NCI-H2107 treated with DMSO at 0.1 percent for 48 hours (cell line): Measurements from ENCODE around the gene FTSJ3.
"Not testable (repeated sequence)": the region's sequence is repeated elsewhere in the genome, so short reads cannot be mapped to it uniquely, and the experiment has no call there.

Experiments
- DNase-seq: peaks from one replicate; lab custom pipeline; 2025; ENCODE audit not compliant: unreplicated experiment; lab: John Stamatoyannopoulos, UW

The FTSJ3 gene

DNA sequence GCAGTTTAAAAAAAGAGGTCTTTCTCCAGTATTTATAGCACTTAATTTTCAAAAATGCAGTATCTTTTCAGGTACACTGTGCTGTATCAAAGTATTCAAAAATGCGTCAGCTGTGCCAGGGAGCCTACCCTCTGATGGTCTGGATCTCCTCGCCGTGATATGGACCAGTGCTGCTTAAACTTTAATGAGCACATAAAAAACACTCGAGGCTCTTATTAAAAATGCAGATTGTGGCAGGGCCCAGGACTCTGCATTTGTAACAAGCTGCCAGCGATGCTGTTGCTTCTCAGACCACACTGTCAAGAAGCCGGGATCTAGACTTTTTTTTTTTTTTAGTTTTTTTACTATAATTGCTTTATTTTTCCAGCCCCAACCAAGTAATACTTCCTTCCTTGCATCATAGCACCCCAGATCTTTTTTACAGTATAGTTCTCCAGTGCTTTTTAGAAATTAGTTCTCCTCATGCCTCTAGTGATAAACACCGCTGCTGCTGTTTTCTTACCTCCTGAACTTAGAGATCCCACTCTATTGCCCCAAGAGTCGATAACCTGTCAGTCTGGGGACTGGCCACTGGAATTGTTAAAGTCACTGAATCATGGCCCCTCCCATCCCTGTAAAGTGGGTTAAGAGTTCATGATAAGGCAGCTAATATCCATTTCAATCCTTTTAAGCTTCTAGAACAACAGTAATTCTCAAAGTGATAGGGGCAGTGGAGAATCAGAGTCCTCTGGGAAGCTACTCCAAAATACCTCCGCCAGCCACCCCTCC, 16.6 kb upstream of the FTSJ3 start:
- no peak for DNase-seq

DNA sequence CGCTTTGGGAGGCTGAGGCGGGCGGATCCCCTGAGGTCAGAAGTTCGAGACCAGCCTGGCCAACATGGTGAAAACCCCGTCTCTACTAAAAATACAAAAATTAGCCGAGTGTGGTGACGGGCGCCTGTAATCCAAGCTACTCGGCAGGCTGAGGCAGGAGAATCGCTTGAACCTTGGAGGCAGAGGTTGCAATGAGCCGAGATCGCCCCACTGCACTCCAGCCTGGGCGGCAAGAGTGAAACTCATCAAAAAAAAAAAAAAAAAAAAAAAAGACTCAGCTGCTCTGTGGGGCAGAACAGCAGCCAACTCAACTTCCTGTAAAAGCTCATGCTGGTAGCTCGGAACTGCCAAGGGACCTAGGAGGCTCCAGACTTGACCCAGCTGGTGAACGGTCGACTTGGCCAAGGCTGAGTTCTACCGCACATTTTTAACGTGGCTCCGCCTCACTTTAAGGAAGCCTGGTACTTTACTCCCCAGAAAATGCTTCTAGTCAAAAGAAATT, 16.0 kb upstream of the FTSJ3 start:
- not testable (repeated sequence) for DNase-seq

DNA sequence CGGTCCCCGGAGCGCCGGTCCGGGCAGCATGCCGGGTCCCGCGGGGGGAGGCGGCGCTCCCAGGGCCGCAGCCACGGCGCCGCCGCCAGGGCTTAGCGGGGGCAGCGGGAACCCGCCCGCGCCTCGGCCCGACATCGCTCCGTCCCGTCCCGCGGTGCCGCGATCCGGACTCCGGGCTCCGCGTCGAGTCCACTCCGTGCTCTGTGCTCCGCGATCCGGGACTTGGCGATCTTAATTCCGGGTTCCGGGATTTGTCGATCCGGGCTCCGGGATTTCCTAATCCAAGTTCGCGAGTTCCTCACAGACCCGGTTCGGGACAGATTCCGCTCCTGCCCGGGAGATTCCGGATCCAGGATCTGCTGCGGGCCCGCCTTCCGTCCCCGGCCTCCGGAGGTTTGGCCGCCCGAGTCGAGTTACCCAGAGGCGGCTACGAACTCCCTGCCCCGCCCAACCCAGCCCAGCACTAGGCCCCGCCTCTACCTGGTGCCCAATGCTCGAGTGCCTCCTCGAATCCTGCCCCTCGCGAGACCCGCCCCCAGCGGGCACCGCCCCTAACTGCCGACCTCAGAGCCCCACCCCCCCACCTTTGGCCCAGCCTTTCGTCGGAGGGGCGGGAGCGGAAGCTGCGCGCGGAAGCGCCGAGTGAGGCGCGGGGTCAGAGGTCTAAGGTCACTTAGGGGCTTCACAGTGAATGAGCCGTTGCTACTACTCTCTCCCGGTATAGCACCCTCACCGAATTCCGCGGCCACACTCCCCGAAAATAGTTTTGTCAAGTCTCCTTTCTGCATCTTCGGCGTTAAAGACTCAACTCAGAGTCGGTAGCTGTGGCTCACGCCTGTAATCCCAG, 15.3 kb upstream of the FTSJ3 start, which contains the start of gene SMARCD2:
SMARCD2 (minus strand) TSS at position 146 of the 847 bp plus-strand sequence; CDS start at position 135, 11 bp downstream.
- peak; percentile 91 for DNase-seq

DNA sequence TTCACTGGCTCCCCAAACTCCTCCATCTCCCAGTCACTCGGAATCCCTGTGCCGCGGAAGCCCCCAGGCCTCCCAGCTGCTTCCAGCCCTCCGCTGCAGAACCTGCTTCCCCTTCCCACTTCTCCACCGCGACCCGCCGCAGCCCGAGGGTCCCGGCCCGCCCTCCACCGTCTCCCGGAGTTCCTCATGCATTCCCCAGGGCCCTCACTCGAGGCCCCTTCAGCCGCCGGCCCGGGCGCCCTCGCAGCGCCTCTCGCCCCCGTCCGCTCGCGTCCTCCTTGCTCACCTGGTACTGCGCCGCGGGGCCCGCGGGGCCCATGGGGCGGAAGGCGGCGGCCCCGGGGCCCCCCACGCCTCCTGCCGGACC, 14.7 kb upstream of the FTSJ3 start:
- no peak for DNase-seq

DNA sequence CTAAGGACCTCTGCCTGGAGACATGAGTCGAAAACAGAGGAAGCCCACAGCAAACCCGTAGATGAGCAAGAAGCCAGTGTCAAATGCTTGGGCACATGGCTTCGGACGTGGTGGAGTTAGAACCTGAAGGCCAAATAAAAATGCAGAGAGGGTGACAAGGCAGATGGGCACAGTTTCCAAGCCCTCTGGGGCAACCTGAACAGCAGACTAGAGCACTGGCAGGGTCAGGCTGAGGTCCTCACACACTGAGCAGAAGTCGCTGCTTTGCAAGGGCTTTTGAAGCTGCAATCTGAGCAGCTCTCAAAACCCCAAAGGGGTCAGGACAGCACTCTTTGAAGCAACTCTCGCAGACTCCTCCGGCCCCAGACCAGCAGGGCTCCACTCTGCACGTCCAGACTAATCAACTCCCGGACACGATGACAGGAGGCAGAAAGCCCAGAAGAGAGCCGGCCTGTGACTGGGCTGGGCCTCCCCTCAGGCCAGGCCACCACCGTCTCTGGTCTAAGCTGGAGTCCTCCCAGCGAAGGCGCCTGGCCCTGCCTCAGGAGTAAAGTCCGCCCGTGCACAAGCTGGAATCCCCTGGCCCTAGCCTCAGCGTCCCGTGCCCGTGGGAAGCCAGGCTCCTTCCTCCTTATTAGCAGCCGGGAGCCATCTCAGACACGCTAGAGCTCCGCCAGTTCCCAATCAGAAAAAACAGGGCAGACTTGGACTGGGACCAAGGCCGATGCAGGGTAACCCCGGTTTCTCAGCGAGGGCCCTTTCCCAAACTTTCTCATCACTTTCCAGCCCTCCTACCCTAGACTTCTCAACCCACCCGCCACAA, 14.1 kb upstream of the FTSJ3 start:
- peak; percentile 30 for DNase-seq

DNA sequence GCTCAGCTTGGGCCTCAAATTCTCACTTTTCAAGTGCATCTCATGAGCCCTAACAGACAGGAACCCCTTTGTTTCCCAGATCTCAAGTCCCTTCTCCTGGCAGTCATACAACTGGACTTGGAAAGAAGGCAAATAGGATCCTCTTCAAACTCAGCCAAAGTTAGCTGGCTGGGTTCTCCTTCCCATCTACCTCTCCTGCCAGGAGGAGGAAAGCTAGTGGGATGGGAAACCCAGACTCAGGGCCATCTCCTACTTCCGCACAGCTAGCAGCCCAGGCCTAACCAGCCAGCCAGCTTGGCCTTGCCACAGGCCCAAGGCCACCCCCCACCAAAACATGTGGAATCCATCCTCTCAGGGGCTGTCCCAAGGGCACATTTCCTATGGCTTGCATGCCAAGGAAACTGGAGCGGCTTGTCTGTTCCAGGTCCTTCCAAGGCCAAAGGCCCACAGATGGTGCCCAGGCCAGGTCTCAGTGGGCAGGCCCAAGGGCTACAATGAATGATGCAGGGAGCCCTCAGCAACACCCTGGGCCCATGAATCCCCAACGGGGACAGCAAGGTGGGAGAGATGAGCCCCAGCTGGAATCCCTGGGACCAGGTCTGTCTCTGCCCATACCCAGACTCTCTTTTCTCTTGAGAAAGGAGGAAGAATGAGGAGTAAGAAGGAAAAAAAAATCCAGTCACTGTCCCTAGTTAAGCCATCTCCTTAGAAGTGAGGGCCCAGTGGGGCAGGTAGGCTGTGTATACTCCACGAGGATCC, 13.3 kb upstream of the FTSJ3 start:
- DNase-seq = no peak

DNA sequence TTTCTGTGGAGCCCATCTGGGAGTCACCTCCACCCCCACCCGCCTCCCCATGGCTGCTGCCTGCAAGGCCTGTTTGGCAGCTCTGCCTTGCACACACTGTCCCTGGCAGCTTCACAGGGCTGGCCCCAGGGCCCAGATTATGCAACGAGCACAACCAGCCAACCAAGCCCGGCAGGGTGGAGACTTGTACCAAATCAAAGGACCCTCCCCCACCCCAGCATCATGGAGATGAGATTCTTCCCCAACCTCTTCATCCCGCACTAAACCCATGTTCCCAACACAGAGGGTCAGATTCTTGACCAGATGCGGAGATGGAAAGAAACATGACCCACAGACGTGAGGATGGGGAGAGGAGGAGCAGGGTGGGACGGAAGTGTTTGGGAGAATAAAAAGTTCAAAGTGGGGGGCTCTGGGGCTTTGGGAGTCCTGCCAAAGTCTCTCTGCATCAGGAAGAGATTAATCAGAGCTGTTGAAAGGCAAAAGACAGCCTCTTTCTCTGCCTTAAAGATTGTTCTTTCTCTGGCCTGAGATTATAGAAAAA, 11.2 kb upstream of the FTSJ3 start:
- peak; percentile 11 for DNase-seq

DNA sequence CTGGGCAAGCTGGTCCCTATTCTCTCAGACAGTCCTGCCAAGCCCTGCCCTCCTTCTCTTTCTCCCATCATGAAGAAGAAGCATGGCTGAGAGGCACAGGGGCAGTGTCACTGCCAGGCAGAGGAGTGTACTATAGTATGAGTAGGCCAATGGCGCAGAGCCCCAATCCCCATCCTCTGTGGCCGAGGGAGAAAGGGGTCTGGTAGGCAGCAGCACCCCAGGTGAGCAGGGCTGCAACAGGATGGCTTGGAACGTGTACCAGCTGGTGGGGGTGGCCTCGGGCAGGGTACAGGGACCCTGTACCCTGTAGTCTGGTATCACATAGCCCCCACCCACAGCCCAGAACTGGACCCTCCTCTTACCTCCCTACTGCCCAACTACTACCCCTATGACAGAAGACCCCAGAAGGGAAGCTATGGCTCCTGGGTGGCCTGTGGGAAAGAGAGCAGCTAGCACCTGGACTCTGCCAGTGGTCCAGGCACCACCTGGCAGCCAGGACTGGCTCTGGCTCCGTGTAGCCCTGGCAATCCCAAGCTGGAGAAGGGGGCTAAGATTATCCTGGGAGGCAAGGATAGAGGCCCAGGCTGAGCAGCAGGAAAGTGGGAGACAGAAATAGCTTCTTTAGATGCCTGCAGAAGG, 10.6 kb upstream of the FTSJ3 start:
- no peak for DNase-seq

DNA sequence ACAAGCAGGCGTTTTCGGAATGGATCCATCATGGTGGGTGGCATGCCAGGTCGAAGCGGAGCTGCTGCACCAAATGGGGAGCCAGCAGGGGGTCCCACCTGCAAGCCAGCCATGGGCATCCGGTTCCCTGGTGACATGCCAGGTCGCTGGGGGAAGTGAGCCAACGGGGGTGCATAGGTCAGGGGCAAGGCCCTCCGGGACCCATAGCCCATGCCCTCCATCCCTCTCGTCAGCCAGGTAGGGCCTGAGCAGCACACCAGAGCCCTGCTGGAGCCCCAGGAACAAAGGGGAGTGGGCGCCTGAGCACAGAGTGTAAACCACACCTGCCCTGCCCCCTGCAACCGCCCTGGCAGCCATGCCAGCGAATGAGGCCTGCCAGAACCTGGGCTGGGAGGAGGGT, 10.0 kb upstream of the FTSJ3 start:
- no peak for DNase-seq

DNA sequence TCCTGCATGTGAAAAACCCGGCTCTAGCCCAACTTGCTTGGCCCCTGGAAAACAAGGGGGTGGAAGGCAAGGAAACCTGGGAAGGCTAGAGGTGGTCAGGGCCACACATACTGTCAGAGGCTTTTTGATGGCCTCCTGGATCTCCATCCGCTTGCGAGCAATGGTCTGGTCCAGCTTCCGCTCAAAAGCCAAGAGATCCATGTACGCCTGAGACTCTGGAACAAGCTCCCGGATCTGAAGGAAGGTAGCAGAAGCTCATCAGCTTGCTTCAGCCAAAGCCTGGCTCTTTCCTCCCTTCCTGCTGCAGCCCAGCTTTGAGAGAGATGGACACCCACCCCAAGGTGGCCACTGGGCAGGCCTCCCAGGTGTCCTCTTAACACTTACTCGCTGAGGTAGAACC, 9.3 kb upstream of the FTSJ3 start:
- no peak for DNase-seq

DNA sequence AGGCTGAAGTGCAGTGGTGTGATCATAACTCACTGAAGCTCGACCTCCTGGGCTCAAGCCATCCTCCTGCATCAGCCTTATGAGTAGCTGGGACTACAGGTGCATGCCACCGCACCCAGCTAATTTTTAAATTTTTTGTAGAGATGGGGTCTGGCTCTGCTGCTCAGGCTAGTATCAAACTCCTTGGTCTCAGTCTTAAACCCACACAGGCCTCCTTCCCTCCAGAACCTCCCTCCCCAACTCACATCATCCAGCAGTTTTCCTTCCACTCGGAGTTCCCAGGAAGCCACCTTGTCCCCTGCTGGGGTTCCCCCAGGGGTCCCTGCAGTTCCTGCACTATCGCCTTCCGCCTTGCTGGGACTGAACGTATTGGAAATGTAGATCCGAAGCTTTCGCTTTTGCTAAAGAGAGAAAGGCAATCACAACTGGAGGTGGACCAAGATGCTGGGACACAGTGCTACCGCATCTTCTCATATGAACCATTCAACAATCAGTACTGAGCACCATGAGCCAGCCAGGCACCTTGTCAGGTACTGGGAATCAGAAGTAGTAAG, 7.8 kb upstream of the FTSJ3 start:
- no peak for DNase-seq

DNA sequence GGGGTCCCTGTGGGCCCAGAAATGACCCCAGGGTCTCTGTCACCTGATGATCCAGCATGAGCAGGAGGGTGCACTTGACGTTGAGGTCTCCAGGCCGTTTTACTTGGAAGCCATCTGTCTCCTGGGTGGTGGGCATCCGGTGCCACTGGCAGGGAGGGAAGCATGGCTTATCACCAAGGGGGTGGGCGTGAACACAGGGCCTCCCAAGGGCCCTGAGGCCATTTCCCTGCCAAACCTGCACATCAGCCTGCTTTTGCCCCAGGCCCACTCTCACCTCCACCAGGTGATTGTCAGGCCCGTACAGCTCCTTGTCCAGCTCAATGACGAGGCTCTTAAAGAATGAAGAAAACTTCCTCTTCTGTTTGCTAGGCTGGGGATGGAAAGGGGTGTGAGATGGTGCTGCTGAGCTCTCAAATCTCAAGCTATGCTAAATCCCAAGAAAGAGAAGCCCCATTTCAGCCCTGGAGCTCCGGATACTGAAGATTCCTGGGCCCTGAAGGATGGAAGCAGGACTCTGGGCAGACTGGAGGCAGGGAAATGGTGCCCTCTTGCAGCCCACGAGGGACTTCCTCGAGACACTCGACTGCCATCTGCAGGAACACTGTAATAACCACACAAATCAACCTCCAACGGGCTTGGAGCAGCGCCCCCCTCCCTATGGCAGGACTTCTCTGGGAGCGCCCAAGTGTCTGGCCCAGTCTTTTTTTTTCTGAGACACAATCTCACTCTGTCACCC, 7.1 kb upstream of the FTSJ3 start:
- peak; percentile 81 for DNase-seq

DNA sequence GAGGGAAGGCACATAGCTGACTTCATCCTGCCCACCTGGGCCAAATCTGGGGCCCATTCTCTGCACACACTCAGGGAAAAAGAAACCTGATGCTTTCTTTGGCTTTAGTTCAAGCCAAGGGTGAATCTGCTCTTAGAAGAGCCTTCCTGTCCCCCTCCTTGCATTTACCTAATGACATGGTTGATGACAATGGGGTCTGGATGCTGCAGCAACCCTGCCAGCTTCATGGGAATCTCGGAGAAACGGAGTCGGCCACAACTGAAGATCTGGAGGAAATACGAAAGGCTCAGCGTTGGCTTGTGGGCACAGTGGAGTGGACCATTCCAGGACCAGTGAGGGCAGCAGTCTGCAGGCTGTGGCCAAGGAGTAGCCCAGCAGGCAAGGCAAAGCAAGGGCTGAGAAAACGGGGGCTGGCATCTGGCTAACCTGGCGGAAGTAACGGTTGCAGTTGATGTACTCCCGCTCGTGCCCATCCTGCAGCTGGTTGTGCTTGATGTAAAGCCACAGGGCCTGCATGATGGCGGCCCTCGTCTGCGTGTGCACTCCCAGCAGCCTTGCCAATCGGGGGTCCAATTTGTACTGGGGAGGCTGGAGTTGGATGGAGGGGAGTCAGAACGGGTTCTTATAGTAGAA, 6.4 kb upstream of the FTSJ3 start:
- DNase-seq = no peak

DNA sequence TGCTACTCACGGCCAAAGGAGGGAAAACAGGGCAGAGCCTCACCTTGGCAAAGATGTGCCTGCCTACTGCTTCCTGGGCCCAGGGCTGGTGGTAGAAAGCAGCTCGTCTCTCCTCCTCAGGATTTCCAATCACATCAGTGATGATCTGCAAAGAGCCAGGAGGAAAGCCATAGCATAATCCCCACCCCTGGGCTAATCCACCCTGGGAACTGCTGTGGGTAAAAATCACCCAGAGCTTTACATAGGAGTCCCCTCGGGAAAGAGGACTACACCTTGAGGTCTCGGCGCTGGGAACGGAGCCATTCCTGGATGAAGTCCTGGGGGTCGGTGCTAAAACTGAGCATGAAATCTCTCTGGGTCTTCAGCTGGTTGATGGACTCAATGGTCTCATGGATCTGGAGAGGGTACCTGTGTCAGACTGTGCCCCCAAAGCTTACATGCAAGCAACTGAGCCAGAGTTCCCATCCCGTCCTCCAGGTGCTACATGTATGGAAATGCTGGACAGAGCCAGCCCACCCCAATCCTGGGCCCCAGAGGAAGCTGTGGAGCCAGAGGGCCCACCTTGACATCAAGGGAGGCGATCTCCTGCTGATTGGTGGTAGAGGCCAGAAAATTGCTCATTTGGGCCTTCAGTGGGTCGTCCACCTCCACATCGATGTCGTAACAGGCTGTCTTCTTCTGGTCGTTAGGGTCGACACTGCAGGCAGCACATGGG, 5.7 kb upstream of the FTSJ3 start:
- no peak for DNase-seq

DNA sequence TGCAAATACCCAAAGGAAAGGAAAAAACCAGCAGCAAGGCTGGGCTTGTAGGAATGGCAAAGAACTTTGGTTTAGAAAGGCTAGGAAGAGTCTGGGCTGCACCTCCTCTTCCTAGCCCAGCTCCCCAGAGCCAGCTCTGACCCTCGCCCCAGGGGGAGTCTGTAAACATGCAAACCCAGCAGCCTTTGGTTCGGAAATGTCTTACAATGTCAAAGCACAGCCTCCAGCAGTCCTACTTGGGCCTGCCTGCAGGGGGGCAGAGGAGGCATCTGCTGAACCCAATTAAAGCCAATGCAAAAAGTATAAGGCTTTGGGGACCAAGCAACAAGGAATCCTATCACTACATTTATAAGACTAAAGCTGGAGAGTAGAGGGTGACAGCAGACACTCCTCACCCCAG, 5.0 kb upstream of the FTSJ3 start:
- DNase-seq = no peak

DNA sequence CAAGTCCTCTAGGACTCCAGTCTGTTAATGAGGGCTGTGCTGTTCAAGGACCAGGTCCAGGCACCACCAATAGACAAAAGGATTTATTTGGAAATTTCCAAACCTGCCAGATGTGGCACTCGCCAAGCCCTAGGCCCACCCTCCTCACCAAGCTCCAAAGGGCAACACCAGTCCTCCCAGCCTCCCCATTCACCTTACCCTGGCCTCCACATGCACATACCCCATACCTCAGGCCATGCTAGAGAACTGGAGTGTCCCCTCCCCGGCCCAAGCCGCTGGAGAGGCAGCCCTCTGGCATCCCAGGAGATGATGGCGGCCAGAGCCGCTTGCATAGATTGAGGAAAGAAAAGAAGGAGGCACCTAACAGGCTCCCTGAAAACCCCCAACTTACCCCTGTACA, 4.6 kb upstream of the FTSJ3 start:
- DNase-seq = no peak

DNA sequence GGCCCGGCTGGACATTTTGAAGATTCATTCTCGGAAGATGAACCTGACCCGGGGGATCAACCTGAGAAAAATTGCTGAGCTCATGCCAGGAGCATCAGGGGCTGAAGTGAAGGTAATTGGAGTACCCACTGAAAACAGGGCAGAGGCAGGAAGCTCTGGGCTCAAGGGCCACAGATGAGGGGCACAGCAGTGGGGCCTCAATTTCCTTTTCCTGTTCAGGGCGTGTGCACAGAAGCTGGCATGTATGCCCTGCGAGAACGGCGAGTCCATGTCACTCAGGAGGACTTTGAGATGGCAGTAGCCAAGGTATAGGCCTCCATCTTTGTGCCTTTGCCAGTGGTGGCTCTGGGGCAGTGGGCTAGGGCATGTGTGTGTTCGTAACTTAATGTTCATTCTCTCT, 4.0 kb upstream of the FTSJ3 start:
- DNase-seq = no peak
